Activated T-cell treated with anti-CD3 and anti-CD28 coated beads for 4 hours (primary cell): Measurements from ENCODE around the gene NIPAL1.

Experiments
- DNase-seq: peaks from one replicate; pipeline ENCODE4 v3.0.0-alpha.2; 2020

Gene NIPAL1

DNA sequence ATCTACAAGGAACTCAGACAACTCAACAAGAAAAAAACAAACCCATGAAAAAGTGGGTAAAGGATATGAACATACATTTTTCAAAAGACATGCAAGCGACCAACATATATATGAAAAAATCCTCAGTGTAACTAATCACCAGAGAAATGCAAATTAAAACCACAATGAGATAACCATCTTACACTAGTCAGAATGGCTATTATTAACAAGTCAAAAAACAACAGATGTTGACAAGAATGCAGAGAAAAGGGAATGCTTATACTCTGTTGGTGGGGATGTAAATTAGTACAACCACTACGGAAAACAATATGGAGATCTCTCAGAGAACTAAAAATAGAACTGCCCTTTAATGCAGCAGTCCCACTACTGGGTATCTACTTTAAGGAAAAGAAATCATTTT is 12.1 kb downstream of the NIPAL1 start:
- DNase-seq: no peak

DNA sequence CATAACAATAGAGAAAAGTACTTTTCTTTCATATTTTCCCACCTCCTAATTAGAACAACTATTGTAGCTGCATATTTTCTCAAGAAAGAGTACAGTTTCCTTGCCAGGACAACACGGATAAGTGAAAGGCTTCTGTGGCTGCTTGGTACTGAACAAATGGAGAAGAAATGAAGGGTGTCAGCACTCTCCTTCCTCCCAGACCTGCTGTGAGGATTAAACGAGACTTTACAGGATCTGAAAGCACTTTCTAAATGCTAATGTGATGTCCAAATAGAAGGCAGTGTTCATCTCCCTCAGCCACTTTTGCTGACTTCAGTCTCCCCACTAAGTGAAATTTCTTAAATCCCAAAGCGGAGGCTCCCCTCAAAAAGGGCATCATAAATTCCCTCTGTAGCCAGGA is 13.9 kb downstream of the NIPAL1 start:
- no peak for DNase-seq

DNA sequence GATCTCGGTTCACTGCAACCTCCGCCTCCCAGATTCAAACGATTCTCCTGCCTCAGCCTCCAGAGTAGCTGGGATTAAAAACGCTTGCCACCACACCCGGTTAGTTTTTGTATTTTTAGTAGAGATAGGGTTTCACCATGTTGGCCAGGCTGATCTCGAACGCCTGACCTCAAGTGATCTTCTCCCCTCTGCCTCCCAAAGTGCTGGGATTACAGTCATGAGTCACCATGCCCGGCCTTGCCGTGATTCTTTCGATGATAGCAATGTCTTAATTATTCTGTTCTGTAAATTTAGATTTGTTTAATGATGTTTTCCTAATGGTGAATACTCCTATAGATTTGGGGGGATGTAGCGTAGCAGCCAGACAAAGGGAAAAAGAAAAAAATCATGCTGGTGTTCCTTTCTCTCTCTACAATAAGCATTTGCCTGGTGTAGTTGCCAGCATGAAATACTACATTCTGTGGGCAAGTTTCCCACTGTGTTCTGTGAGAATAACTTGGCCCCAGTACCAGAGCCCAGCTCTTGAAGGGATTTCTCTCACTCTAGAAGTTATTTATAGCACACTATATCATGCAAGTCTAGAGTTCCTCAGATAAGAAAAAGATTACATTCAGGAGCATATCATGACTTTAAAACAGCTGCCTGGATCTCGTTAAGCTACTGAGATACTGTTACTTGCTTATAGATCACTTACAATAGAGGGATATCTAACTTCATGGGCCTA is 15.4 kb downstream of the NIPAL1 start:
- no peak for DNase-seq

DNA sequence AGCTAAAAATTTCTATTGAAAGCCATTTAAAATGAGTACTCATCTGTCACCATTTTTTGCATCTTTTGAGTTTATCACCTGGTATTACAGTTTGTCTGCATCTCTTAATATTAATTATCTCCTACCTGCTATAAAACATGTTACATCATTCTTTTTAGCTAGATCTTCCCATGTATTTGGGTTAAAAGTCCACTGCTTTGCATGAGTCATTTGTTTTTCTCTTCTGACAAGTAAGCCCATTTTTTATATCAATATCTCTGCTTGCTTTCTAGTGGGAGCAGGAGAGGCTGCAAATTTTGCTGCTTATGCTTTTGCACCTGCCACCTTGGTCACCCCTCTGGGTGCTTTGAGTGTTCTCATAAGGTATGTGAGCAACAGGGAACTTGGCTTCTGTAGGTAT is 16.1 kb downstream of the NIPAL1 start:
- no peak for DNase-seq

DNA sequence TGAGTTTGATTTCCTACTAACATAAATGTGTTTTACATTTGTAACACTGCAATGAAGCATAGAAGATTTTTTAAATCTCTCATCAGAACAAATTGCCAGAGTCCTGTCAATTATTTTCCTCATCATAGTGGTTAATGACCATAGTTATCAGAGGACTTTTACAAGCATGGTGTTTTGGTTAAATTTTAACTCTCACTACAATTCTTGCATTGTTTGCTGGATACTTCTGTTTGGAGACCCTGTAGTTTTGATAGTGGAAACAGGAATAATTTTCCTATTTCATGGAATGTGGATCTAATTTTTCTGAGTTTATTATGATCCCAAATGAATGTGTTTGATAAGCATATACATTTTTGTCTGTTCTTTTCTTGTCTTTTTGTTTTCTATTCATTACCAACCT is 16.8 kb downstream of the NIPAL1 start:
- DNase-seq: no peak

DNA sequence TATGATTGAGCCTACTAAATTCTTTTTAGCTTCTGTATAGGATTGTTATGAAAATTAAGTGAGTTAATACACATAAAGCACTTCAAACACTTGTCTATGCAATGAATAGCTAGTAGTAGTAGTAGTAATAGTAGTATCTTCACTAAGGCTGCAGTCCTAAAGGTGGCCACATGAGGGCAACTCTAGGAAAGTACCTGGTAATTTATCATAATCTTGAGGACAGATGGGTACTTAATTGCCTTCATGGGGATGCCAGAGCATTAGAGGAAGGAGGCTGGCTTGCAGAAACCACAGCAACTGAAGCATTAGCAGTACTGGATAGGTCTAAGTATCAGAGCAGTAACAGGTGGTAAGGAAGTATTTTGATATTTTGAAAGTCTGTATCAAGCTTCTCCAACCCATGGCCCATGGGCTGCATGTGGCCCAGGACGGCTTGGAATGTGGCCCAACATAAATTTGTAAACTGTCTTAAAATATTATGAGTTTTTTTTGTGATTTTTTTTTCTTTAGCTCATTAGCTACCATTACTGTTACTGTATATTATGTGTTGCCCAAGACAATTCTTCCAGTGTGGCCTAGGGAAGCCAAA is 17.3 kb downstream of the NIPAL1 start:
- DNase-seq: peak; percentile 63

DNA sequence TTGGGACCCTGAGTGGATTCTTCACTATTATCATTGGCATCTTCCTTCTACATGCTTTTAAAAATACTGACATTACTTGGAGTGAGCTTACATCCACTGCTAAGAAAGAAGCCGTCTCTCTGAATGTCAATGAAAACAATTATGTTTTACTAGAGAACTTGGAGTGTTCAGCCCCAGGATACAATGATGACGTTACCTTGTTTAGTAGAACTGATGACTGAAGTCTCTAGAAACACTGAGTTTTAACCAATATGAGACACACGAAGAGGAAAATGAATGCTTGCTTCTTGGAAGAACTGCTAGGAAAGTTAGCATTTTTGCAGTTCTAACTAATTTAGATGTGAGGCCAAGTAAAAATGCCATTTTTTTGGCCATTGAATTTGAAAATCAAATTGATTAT is 19.4 kb downstream of the NIPAL1 start:
- DNase-seq: no peak

DNA sequence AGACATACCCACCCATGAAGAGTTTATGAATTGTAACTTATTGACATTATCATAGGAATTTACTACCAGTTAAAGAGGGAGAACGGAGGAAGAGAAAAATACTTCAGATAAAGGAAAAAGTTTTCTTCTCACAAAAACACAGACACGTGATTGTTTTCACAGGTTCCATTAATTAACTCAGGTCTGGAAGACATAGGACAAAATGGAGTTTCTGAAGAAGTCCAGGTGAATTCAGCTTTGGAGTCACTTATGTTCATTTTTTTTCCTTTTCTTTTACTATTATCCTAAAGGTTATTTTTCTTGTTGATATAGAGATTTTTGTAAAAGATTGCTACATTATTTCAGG is 20.5 kb downstream of the NIPAL1 start:
- DNase-seq: no peak

DNA sequence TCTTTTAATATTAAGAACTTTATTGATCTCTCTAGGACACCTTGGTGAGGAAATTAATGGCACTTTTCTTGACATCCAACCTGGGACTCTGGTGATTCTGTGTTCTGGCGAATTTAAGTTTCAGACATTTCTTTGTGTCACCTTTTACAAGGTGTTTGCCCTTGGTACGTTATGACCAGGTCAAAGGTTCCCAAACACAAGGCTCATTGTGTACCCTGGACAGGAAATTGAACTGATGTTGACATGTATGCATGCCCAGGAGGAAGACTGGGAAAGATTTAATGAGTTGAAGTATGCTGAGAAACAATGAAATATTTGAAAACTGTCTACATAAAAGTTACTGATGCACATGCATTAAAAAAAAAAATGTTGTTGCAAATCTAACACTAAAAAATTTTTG is 22.1 kb downstream of the NIPAL1 start:
- DNase-seq: no peak

DNA sequence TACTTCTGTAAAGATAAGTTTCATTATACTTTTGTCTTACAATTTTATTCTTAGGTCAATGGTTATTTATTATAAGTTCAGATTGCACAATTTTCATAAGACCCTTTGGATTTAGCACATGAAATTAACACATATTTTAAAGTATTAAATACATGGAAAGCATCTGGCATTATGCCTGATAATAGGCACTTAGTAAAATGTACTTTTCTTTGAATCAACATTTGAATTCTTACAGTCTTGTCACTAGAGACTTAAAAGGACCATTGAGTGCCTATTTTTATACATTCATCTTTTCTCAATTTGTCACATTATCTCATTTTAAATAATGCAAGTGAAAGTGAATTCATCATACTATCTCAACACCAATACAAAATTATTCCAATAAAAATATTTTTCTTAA is 23.0 kb downstream of the NIPAL1 start:
- no peak for DNase-seq

DNA sequence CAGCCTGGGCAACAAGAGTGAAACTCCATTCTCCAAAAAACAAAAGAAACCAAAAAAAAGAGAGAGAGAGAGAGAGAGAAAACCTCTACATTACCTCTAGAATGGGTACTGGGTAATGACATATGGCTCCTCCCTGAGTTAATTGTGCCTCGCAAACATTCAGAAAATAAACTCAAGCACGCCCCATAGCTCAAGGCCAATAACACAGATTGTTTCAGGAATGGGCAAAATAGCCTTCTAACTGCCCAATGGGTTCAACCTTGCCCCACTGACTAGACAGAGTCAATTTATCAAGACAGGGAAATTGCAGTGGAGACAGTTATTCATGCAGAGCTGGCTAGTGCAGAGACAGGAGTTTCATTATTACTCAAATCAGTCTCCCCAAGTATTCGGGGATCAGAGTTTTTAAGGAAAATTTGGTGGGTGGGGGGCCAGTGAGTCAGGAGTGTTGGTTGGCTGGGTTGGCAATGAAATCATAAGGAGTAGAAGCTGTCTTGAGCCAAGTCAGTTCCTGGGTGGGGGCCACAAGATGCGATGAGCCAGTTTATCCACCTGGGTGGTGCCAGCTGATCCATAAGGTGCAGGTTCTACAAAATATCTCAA is 25.1 kb downstream of the NIPAL1 start:
- DNase-seq: no peak

DNA sequence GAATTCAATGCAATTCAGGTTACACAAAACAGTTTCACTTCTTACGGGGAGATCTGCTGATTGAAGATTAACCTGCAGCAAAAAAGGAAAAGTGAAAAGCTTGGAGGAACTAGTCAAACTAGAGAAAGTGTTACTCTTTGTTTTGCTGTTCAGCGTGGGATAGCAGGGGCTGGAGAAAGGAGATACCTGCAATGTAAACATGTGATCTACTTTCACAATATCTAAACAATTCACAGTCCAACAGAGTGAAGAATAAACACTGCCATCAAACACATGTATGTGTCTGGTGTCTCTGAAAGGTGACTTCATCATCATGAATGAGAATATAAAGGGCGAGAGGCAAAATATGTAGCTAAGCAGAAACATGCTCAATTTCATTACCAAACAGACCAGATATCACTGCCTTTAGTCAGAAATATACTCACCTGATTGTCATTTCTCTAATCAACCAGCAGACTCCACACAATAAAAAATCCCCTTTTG is 26.4 kb downstream of the NIPAL1 start:
- no peak for DNase-seq

DNA sequence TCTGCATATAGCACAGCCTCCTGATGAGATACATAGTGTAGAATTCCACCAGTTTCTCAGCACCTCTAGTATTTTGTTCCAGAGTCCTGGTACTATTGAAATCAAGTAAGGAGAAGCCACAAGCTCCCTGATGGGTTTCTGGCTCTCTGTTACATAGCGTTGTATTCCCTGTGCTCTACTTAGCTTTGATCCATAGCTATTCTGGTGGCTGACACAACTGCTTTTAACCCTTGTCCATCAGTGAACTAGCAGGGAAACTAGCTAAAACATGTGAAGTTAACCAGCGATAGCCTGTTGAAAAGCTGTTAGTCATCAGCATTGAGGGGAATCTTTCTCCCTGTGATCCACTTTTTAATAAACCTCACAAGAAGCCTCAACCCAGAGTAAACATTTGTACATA is 26.9 kb downstream of the NIPAL1 start:
- DNase-seq: no peak

DNA sequence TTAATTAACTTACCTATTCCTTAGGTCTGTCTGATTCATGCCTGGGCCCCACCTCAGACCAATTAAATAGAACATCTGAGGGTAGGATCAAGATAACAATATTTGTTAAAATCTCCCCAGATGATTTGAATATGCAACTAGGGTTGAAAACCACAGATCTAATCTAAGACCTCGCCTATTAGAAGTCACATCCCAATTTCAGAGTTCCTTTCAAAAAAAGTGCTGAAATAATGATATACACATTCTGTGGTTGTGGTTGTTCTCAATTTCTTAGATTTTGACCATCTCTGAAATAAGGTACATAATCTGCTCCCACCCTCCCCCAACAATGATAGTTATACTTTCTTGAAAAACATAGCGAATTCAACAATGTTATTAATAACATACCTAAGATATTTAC is 27.7 kb downstream of the NIPAL1 start:
- no peak for DNase-seq

DNA sequence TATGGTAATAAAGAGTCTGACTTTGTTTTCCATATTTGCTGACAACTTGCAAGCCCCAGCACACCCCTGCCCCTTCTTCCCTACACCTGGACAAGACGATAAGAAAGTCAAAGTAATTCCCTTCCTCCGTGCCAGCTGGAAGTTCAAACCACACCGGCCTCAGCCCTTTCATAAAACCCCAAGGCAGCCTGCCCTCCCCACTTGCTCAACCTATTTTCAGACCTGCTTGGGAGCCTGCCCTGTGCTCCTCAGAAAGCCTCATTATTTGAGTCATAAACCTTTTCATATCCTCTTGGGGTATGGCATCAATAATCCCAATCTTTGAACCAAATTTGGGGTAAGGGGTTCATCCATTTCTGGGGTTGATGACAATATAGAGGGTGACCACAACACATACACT is 29.5 kb downstream of the NIPAL1 start:
- no peak for DNase-seq

DNA sequence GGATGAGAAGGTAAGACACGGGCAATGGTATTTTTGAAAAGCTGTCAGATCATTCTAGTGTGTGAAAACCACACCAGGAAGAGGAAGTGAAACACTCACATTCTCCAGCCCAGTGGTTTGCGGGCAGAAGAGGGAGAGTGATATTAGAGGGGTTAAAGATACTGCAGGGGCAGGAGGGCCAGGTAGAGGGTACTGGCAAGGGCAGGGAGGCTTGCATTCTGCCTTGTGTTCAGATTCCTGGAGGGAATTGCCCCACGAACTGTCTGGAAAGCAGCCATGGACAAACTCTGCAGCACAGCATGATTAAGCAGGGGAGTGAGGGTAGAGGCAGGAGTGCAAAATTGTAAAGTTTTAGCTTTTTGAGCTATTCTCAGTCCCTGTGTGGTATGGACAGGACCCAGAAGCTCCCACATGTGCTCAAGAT is 30.9 kb downstream of the NIPAL1 start:
- DNase-seq: peak; percentile 67

DNA sequence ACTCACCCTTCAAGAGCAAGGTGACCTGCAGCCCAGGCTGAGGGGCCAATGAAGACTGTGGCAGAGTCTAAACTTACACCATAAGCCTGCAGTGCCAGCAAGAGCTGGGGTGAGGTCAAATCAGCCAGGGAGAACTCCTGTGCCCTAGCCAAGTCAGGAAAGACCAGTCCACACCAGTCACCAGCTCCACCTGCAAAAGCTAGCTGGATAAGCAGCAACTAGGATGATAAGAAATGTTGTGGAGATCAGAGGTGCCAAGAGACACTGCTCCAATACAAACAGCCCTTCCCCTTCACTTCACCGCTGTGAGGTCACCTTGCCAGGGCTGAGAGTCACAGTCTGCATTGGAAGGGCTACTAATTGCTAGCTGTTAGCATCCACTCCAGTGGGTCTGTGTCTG is 31.3 kb downstream of the NIPAL1 start:
- no peak for DNase-seq

DNA sequence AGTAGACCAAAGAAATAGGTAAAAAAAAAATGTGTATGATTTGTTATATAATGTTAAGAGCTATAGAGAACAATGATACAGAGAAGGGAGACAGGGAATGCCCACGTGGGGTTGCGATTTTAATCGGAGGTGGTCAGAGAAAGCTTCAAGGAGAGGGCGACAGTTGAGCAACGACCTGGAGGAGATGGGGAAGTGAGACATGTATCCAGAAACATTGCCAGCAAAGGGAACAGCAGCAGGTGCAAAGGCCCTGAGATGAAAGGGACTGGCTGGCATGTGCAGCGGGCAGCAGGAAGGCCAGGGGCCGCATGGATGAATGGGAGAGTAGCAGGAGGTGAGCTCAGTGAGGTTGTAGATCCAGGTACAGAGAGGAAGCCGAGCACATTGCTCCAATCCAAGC is 32.9 kb downstream of the NIPAL1 start:
- no peak for DNase-seq

DNA sequence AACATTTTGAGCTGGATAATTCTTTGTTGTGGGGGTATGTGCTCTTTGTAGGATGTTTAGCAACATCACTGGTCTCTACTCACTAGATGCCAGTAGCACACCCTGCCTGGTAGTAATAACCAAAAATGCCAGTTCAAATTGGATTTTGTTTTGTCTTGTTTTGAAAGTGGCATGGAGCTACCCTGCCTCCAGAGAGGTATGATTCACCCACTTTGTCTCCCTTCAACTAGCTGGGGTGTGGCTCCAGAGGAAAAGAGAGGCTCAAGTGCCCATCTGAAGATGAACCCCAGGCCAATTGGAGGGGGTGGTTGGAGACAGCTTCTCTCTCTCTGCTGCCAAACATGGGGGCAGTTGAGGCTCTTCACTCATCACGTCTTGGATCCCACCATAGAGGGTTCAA is 34.5 kb downstream of the NIPAL1 start:
- DNase-seq: no peak

DNA sequence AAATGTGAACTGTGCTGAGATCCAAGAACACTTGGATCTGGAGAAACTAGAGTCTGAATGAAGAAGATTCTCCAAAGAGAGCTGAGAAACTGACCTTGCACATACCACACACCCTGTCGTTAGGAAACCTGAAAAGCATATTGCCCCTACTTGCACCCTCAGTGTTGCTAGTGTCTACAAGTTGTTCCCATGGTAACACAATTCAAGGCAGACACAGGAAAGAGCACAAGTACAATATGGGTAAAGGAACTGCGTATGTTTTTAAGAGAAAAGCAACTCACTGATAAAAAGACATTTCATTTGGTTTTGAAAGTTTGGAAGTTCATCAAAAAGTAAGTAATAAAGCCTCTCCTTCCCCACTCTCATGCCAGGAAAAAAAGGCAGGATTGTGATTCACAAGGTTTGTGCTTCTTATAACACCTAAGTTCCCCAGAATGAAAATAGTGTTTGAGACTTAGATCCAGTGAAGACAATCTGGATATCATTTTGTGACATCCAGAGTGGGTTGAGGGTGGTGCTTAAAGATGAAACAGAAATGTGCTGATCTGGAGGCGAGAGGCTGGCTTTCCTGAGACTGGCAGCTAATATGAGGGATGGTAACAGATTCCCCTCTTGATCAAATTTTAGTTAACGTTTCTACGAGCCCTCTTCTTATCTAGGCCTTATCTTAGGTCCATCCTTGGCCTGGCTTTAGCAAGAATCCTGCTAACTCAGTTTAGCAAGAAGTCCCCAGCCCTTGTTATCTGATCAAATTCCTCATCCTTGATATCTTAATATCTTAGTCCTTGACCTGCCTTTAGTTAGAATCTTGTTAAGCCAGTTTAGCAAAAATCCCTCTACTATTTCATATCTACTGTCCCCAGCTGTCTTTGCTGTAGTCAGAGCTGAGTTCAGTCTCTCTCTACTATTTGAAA is 42.3 kb downstream of the NIPAL1 start:
- DNase-seq: no peak

DNA sequence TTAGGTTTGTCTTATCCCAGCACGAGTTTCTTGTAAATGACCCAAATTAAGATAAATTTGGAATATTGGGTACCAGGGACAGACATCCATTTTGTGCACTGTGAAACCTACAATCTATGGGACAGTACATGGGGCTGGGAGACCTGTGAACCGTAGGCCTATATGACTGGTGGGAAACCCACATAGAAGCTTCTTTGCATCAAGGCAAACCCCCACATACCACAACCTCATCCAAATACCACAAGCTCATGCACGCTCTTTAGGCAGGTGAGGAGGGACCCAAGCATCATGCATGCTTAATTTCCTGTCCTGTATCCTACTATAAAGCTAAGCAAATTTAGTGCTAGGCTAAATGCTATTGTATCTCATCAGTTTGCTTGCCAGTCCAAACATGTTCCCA is 47.8 kb downstream of the NIPAL1 start:
- DNase-seq: no peak

DNA sequence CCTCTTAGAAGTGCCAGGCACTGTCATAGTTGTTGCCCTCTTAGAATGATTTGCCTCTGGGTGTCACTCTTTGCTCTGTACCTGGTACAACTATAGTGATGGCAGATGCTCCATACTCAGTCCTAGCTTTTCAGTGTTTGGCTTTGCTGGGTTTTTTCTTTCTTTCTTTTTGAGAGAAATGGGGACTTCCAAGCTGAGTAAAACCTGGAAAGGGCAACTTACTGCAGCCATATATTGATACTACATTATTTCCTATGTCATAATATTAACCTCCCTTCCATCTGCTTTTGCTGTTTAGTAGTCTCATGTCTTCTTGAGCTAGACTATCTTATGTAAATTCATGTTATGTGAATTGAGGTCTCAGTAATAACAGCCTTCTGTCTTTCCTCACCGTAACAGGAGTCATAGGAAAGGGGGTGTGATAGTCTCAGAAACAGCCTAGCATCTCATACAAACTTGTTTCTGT is 49.0 kb downstream of the NIPAL1 start:
- DNase-seq: no peak

DNA sequence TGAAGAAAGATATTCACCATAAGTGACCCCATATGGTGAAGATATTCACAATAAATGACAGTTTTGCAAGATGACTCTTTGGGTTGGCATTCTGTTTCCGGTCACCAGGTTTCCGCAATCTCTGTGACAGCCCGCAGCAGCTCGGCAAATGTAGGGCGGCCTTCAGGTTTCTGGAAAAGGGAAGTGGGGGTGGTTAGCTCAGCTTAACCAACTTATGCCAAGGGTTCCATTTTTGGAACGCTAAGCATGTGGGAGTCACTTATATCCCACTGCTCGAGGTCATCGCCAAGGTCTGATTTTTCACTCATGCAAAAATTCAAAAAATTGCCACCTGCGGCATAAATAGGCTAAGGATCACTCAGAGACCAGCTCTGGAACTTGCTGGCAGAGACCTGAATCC is 51.0 kb downstream of the NIPAL1 start:
- DNase-seq: no peak
